Astrocyte of the cerebellum (primary cell): ENCODE data around the gene ANKHD1.

Experiments used
- DNase-seq: peaks from one replicate; pipeline ENCODE4 v3.0.0-alpha.2; 2011; ENCODE audit warnings: low read depth
- H3K4me3 ChIP-seq: 2 replicates; pipeline ENCODE4 v1.5.1; 2011; ENCODE audit warnings: mild to moderate bottlenecking, low read depth, low read length, moderate library complexity
- in situ Hi-C: cut with HindIII; loops from 2 replicates; pipeline ENCODE4 v1.10.0; 2017; ENCODE audit warnings: low sequenced_read_pairs
- TF ChIP-seq, protein P1 (sequence below): IDR thresholded peaks from 2 replicates; pipeline ENCODE4 v1.5.1; 2012; ENCODE audit warnings: low read length, low read depth, moderate library complexity, mild to moderate bottlenecking; ENCODE audit errors: missing control alignments

The ANKHD1 gene

DNA sequence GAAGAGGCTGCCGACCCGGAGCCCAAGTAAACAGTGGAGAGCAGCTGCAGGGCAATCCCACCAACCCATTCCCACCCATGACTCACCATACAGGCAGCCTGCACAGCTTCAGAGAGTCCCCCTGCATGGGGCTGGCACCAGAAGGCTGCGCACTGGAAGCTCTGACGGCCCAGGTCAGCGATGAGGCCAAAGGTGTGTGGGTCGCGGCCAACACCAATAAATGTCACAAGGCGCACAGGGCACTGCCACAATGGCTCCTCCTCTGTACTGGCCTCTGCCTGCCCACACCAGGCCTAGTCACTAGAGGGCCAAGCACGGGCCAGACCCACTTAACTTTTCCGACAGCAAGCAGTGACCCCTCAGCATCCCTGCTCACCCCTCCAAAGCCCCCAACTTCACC lies 158.6 kb downstream of the ANKHD1 start:
- TF ChIP-seq, protein P1, sequence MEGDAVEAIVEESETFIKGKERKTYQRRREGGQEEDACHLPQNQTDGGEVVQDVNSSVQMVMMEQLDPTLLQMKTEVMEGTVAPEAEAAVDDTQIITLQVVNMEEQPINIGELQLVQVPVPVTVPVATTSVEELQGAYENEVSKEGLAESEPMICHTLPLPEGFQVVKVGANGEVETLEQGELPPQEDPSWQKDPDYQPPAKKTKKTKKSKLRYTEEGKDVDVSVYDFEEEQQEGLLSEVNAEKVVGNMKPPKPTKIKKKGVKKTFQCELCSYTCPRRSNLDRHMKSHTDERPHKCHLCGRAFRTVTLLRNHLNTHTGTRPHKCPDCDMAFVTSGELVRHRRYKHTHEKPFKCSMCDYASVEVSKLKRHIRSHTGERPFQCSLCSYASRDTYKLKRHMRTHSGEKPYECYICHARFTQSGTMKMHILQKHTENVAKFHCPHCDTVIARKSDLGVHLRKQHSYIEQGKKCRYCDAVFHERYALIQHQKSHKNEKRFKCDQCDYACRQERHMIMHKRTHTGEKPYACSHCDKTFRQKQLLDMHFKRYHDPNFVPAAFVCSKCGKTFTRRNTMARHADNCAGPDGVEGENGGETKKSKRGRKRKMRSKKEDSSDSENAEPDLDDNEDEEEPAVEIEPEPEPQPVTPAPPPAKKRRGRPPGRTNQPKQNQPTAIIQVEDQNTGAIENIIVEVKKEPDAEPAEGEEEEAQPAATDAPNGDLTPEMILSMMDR: no peak
- in situ Hi-C loops: no loop called here
- no peak for DNase-seq
- H3K4me3 ChIP-seq: no peak overlapping the region

- in situ Hi-C loops: no loop called here
- no peak overlapping the region for H3K4me3 ChIP-seq
- DNase-seq: no peak
- TF ChIP-seq, protein P1: no peak
Observed at GRCh38 chr5:140561753-140562523, 160.3 kb downstream of the ANKHD1 start.

DNA sequence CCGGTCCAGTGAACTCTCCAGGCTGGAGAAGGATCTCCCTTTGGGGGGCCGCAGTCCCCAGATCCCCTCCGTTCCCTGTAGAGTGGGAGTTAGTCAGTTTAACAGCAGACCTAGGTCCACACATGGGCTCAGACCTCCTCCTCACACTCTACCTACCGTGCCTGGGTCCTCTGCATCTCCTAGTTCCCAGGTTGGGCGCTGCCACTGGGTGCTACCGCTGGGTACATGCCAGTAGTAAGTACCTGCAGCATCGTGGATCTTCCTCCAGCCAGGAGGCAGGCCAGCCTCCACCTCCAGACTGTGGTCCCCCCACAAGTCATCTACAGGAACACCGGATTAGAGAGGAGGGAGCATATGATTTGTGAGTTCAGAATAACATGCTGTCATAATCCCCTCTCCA lies 162.0 kb downstream of the ANKHD1 start:
- DNase-seq: no peak
- TF ChIP-seq, protein P1: no peak
- peak overlapping the region; percentile 69 for H3K4me3 ChIP-seq
- in situ Hi-C loops: no loop called here

DNA sequence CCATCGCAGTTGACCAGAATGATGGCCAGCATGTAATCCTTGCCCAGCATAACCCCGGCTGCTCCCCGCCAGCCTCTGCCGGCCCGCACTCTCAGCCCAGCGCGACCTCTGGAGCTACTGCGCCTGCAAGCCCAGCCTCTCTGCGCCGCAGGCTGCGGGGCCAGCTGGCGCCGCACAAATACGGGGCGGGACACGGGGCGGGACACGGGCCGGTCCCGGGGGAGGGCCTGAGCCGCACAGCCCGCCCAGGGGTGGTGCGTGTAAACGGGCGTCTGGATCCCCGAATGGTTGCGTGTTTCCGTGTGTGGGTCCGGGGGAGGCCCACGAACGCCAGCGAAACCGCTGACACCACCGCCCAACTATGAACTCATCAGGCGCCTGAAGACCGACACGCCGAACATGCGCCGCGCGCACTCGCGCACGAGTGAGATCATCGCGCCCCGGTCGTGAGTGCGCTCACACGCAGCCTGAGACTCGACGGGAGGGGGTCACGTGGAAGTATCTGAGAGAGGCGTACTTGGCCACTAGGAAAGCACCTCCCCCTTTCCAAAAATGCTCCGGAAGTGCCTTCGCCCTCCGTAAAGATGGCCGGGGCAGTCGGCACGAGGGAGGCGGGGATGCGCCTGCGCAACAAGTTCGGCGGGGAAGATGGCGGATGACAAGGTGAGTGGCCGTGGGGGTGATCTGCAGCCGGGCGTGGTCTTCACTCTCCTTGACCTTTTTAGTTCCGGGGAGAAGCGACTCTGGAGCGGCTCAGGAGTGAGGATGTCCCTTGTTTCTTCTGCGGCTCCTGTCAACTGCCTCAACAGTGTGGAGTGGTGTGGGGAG lies 162.8 kb downstream of the ANKHD1 start, which contains the start of the genes APBB3 and SLC35A4:
APBB3 (minus strand) TSS at position 403 of the 828 bp plus-strand sequence; CDS start at position 50, 353 bp downstream.
SLC35A4 (plus strand) TSS at position 633 of the 828 bp plus-strand sequence. CDS start 2,342 bp downstream, outside the sequence.
- TF ChIP-seq, protein P1: no peak
- peak; percentile 97 for DNase-seq
- in situ Hi-C loops: no loop called here
- H3K4me3 ChIP-seq: peak within 1 kb of the TSS; percentile 69

DNA sequence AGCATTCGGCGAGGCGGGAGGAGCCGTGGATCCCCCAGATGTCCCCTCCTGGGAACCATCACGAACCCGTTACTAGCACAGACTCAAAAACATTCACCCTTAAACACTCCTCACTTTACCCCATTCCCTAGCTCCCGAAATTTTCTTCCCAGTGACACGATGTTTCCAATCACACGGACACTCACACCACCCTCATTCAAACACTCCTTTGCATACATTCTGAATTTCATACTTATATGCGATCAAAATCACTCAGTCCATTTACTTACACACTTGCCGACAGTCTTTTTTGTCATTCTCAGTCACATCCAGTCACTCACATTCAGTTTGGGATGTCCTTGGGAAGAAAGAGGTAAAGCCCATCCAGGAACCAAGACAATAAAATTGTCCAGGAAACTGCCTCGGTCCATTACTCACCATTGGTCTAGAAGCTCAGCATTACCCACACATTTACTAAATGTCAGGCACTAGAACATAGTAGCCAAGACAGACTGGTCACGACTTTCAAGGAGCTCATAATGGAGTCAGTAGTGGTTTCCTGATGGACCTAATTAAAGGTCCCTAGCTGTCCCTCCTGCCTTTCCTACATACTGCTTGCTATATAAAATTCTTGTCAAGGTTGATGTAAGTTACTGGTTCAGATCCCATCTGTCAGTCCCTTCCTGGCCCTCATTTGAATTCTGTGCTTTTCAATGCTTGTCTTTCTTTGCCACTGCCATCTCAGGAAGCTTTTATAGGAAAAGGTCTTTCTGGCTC lies 163.6 kb downstream of the ANKHD1 start:
- TF ChIP-seq, protein P1: no peak
- in situ Hi-C loops: no loop called here
- H3K4me3 ChIP-seq: peak overlapping the region; percentile 69
- no peak for DNase-seq

DNA sequence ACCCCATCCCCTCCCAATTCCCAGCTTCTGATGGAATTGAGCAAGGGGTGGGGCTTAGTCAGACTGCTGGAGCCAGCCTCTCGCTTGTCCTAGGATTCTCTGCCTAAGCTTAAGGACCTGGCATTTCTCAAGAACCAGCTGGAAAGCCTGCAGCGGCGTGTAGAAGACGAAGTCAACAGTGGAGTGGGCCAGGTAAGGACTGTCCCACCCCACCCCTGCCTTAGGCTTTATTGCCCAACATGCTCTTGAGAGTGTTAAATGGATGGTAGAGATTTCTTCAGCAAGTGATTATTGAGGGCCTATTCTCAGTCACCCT lies 164.1 kb downstream of the ANKHD1 start:
- in situ Hi-C loops: no loop called here
- no peak for DNase-seq
- TF ChIP-seq, protein P1: no peak
- H3K4me3 ChIP-seq: peak overlapping the region; percentile 69
